Activated CD8-positive, alpha-beta memory T cell treated with anti-CD3 and anti-CD28 coated beads for 36 hours (primary cell): ENCODE data around the gene MINDY4. TPM values are rescaled to one million over a fixed set of nuclear protein-coding genes. Genes with fewer than 3 reads are reported as not detected.

ENCODE experiments used
- CTCF ChIA-PET: fragments of 350-600 bp; sonication (Branson Sonifier 250); formaldehyde crosslinking; loops from one replicate; lab custom pipeline; 2021; ENCODE audit warnings: antibody characterized with exemption; lab: Charles Lee
- POLR2A ChIA-PET: fragments of 350-600 bp; sonication (Branson Sonifier 250); formaldehyde crosslinking; loops from one replicate; lab custom pipeline; 2021; ENCODE audit warnings: antibody characterized with exemption; lab: Charles Lee
- total RNA-seq, 2 experiments: library from RNA; stranded (reverse); gene quantifications; one replicate each; pipeline ENCODE4 v1.2.3, GENCODE V29; 2021

The MINDY4 gene
- total RNA-seq, 2 experiments from 2014 or later = 2.6 to 3.2 TPM

DNA sequence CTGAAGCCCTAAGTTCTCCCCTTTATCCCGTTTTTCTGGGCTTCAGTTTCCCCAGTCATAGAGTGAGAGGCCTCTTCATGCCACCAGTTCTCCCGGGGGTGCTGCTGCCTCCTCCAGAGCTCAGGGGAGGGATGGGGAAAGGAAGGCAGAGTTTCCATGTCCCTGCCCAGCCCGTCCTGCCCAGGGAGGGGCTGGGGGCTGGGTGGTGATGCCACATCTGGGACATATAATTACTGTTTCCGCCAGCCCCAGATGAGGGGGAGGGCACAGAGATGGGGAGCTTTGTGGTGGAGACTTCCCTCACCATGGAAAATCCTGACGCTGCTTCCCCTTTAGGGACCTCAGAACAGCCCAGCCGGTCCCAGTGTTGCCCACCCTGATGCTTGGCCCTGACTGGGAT lies 144.5 kb downstream of the MINDY4 start:
- ChIA-PET CTCF (no interaction called here), POLR2A (no interaction called here)

DNA sequence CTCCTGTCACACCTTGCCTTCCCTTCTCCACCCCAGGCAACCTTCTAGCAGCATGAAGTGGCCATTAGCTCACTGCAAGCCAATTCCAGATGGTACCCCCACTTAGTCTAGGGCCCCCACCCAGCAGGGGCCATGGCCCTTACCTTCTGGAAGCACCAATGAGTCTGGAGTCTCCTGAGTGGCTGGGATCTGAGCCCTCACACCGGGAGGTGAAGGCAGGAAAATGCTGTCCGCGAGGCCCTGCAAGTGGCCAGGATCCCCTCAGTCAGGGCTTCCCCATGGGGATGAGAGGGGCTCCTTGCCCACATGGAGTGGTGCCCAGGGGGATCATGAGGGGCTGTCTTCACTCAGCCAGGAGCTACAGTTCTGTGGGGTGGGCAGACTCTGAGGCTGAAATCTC lies 145.0 kb downstream of the MINDY4 start:
- POLR2A ChIA-PET = no interaction called here

DNA sequence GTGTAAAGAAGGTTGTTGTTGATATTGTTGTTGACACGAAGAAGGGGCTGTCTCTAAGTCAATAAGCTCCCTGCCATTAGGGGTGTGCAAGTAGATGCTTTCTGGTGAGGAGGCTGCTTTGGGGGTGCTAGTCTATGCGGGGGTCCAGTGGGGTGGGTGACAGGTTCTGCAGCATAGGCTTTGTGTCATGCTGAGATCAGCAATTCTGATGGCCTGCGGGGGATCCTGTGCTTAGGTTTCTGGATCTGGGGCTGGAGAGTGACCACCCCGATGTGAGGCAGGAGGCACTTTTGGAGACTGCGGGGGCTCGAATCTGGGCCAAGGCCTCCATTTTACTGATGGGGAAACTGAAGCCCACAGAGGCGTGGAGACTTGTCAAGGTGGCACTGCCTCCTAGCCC lies 145.6 kb downstream of the MINDY4 start:
- CTCF ChIA-PET = no interaction called here
- POLR2A ChIA-PET = no interaction called here

More for the DNA sequence above, 145.0 kb downstream of the MINDY4 start:
- CTCF ChIA-PET = no interaction called here

DNA sequence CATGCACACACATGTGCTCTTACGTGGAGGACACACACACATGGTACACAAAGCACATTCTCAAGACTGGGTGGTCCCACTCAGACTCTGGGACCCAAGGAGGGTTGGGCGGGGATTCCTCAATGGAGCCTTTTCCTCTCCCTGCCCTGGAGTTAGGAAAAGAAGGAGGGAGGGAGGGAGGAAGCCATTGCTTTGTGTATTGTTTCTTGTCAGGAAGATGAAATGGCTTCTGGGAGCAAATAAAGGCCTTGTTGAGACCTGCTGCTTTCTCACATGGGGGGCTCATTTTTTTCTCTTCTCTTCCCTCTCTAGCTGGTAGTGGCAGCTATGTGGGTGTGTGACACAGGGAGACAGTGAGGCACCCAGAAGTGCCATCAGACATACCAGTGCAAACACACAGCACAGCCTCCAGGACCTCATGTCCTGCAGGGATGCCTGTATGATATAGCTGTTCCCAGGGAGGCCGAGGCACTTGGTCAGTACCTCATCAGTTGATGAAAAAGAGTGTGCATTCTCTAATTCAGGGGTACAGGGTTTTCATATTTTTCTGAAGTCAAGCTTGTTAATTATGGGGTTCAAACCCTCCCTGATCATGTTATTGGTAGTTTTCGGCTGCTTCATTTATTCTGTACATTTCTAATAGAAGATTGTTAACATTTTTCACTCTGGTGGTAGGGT lies 146.1 kb downstream of the MINDY4 start:
- ChIA-PET POLR2A (no interaction called here), CTCF (no interaction called here)

DNA sequence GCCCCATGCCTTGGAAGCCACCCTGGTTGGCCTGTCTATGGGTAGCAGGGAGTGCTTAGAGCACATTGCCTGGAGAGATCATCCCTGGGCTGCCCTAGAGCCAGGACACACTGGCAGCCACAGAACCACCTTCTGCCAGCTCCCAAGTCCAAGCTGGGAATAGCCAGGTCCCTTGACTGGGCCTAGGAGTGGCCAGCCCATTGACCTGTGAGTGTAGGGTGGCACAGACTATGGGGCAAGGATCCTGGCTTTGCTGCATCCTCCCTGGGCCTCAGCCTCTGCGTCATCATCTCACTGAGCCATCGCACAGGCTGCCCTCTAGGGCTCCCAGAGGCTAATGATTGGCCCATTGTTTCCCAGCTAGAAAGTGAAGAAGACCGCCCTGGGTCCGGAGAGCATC lies 147.5 kb downstream of the MINDY4 start:
- POLR2A ChIA-PET = no interaction called here
- CTCF ChIA-PET = no interaction called here

DNA sequence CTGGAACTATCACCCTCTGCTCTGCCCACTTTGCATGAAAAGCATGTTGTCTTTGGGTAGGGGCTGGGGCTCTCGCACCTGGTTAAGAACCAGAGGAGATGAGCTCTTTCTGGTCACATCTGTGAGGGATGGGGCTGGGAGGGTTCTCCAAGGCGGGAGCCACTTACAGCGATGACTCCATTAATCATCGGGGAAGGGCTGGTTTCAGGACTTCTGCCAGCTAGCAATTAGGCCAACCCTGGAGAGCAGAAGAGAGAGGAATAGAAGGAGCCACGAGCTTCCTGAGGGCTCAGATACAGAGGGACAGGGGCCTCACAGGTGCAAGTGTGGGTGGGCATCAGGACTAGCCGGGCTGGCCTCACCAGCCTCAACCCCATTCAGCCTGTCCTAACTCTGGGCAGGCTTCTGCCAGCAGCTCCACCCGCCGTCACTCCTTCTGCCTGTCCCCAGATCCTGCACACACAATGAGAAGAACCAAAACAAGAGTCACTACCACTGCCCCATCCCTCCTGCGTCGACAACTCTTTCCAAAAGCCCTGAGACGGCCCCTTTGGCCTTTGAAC lies 148.9 kb downstream of the MINDY4 start:
- POLR2A ChIA-PET = no interaction called here
- CTCF ChIA-PET = interaction anchor here (0.8 kb wide), 1 partner anchor 147 kb away, joined by 3 read pairs; no protein-coding TSS in a partner anchor

DNA sequence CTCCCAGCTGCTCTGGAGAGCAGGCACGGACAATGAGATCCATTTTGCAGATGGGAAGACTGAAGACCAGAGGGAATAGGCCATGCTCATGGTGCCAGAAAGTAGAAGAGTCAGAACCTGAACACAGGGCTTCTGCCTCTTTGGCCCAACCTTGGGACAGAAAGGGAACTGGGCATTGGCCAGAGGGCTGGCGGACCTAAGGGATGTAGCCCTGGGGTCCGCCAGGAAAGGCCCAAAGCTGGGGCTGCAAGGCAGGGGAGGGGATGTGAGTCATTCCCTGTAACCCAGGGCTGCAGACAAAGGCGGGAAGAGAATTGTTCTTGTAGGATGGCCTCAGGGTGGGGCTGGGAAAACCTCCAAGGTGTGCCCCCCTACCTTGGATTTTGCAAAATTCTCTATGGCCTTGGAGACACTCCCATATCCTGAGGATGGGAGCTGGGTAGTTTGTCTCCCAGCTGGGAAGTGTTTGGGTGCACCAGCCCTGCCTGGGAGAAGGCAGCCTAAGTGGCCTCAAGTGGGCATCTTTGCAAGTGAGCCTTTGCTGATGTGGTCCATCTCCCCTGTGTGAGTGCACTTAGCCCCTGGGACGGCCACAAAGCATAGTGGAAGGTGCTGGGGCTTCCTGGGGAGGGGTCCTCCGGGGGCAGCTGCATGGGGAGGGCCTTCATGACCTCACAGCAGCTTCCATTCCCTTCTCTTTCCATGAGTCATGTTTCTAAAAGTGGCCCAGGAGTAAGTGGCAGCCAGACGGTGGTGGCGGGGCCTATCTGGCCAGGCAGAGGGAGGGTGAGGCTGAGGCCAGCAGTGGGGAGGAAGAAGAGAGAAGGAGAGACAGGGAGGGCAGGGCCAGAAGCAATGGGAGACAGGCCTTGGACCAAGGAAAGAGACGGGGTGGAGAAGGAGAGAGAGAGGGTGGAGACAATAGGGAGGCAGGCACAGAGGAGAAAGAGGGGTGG lies 149.6 kb downstream of the MINDY4 start:
- ChIA-PET POLR2A (no interaction called here), CTCF (interaction anchor here (0.8 kb wide), 1 partner anchor 147 kb away, joined by 3 read pairs; no protein-coding TSS in a partner anchor)

DNA sequence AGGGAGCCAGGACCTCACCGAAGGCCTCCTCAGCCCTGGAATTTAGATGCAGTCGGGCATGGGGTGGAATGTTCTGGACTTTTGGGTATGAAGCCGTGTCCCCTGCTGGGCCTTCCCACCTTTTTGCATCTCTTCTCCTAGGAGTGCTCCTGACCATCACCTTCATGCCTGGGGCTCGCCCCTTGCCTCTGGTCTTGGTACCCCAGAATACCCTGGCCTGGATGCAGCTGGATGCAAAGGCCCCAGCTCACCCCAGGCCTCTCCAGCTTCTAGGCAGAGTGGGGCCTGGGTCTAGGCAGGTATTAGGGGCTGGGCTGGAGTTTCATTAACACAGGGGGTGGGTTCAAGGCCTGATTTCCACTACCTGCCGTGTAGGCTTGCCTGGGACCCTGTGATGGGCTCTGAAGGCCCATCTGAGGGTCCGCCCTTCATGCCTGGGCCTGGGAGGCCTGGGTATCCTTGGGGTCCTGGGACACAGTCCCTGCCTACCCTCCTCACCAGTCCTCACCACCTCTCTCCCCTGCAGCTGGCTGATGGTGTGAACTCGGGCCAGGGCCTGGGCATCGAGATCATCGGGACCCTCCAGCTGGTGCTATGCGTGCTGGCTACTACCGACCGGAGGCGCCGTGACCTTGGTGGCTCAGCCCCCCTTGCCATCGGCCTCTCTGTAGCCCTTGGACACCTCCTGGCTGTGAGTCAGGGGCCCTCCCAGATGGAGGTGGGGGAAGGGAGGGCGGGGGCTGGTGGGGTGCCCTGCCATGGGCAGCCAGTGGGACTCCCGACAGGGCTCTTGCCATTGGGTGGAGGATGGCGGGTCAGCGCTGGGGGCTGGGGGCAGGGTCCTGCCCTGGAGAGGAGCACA lies 150.6 kb downstream of the MINDY4 start:
- POLR2A ChIA-PET = no interaction called here
- CTCF ChIA-PET = no interaction called here

DNA sequence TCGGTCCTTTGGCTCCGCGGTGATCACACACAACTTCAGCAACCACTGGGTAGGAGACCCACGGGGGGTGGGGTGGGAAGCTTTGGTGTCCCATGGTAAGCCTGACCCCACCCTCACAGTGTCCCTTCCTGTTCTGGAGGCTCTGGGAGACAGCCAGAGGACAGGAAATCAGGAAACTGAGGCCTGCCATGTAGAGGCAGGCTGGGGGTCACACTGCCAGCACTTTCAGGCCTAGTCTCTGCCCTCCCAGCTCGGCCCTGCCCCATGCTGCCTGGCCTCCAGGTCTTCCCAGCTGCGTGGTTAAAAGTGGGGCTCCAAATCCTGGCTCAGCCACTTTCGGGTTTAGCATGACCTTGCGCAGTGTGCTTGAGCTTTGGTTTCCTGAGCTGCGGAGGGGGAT lies 151.4 kb downstream of the MINDY4 start:
- ChIA-PET POLR2A (no interaction called here), CTCF (no interaction called here)

DNA sequence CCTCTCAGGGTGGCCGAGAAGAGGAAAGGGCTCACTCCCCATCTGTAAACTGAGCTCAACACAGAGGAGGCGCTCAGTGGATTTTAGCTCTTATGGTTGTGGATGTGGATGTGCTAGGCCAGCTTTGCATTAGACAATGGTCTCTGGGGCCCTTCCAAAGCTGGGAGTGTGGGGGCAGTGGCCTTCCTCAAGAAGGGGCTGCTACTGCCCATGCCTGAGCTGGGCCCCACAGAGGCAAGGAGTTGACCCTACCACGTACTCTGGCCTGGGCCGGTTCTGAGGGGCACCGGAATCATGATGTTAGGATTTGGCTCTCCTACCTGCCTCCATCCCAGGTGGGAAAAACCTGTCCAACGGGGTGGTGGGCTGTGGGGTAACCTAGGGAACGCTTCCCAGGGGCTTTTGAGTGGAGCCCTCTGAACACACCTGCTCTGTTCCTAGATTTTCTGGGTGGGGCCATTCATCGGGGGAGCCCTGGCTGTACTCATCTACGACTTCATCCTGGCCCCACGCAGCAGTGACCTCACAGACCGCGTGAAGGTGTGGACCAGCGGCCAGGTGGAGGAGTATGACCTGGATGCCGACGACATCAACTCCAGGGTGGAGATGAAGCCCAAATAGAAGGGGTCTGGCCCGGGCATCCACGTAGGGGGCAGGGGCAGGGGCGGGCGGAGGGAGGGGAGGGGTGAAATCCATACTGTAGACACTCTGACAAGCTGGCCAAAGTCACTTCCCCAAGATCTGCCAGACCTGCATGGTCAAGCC lies 152.0 kb downstream of the MINDY4 start:
- POLR2A ChIA-PET = no interaction called here
- CTCF ChIA-PET = no interaction called here

DNA sequence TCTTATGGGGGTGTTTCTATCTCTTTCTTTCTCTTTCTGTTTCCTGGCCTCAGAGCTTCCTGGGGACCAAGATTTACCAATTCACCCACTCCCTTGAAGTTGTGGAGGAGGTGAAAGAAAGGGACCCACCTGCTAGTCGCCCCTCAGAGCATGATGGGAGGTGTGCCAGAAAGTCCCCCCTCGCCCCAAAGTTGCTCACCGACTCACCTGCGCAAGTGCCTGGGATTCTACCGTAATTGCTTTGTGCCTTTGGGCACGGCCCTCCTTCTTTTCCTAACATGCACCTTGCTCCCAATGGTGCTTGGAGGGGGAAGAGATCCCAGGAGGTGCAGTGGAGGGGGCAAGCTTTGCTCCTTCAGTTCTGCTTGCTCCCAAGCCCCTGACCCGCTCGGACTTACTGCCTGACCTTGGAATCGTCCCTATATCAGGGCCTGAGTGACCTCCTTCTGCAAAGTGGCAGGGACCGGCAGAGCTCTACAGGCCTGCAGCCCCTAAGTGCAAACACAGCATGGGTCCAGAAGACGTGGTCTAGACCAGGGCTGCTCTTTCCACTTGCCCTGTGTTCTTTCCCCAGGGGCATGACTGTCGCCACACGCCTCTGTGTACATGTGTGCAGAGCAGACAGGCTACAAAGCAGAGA lies 152.7 kb downstream of the MINDY4 start:
- ChIA-PET POLR2A (no interaction called here), CTCF (no interaction called here)

DNA sequence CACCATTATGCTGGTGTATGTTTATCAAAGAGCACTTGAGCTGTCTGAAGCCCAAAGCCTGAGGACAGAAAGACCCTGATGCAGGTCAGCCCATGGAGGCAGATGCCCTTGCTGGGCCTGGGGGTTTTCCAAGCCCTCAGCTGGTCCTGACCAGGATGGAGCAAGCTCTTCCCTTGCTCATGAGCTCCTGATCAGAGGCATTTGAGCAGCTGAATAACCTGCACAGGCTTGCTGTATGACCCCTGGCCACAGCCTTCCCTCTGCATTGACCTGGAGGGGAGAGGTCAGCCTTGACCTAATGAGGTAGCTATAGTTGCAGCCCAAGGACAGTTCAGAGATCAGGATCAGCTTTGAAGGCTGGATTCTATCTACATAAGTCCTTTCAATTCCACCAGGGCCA lies 153.4 kb downstream of the MINDY4 start:
- POLR2A ChIA-PET = no interaction called here
- CTCF ChIA-PET = no interaction called here

DNA sequence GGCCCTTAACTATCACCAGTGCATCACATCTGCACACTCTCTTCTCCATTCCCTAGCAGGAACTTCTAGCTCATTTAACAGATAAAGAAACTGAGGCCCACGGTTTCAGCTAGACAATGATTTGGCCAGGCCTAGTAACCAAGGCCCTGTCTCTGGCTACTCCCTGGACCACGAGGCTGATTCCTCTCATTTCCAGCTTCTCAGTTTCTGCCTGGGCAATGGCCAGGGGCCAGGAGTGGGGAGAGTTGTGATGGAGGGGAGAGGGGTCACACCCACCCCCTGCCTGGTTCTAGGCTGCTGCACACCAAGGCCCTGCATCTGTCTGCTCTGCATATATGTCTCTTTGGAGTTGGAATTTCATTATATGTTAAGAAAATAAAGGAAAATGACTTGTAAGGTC lies 153.9 kb downstream of the MINDY4 start:
- ChIA-PET POLR2A (no interaction called here), CTCF (no interaction called here)

DNA sequence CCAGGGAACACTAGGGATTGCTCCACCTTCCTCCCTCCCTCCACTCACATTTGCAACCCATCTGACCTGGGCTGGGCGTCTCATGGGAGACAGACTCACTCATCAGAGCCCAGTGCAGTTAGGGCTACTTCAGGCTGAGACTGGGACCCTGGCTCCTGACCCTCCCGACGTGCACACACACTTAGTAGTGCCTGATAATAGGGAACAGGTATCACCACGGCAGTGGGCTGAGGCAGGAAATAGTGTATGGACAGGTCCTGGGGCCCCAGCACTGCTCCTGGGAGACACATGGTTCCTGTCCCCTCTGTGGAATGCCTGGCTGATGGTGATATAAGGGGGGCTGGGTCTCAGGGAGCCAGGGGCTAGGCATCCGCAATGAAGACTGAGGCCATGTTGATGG lies 154.7 kb downstream of the MINDY4 start:
- POLR2A ChIA-PET = no interaction called here
- CTCF ChIA-PET = no interaction called here

DNA sequence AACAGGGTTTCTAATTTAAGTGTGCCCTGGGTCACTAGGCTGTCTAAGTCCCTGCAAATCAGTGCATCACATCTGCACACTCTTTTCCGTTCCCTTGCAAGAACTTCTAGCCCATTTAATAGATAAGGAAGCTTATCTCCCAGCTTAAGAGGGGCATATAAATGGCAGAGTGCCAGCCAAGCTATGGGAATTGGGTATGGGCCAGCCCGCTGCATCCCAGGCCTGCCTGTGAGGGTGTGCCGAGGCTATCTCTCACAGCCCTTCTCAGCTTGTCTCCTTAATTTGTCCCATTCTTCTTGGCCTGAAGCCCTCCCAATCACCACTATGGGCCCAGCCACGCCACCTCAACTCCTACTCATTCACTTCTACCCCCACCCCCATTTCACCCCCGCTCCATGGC lies 155.1 kb downstream of the MINDY4 start:
- POLR2A ChIA-PET = no interaction called here
- CTCF ChIA-PET = no interaction called here

DNA sequence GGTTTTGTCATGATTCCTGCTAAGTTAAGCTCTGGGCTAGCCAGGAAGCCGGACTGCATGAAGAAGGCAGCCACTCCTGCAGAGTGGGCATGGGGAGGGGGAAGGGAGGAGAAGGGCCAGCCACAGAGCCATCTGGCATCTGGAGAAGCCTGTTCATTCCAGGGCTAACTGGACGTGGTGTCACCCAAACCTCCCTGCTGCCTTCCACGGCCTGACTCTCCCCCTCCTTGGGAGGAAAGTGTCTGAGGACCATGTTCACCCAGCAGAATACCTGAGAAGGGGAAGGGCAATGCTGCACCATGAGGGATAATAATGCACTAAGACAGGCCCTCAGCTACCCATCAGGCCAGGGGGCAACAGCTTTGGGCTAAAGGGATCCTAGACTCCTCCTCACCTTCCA lies 155.8 kb downstream of the MINDY4 start:
- ChIA-PET CTCF (no interaction called here), POLR2A (no interaction called here)

DNA sequence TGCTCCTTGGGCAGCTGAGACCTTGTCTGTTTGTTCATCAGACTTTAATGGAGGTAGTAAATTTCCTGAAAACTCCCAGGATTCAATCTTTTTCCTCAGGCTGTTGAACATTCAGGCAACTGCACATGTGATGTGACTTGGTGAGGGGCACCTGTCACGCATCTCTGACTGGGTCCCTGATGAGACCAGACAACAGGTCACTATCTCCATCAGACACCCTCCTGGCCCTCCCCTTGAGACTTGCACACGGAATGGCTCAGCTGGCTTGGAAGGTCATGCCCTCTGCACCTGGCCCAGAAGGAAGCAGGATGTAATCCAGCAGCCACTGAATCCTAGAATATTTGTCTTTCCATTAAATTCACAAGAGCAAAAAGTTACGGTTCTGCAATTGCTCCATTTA lies 156.3 kb downstream of the MINDY4 start:
- ChIA-PET POLR2A (no interaction called here), CTCF (no interaction called here)

DNA sequence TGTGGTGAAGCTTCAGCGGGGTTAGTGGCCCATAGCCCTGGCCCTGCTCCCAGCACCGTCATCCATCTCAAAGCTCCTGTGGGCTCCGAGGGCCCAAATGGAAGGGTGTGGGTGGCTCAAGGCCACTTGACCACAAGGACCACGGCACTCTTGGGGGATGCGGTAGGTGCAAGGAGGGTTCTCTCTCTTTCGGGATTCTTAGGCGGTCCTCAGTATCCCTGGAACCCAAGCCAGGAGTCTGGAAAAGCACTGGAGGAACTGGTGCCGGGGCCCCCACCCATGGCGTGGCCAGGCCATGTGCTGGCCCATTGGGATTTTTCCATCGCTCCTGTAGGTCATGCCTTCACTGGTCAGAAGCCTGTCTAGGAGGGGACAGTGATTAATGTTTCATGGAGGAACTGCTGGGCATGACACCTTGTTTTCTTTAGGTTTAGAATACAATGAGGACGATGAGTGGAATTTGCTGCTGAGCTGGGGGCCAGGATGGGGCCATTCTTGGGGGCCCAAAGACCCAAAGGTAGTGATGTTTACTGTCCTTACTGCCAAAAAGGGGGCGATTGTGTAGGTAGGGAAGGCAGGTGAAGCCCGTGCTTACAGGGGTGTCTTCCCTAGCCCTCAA lies 157.1 kb downstream of the MINDY4 start:
- ChIA-PET POLR2A (no interaction called here), CTCF (no interaction called here)
